HG03280 (cell line): ENCODE measurements around the gene SCD5.

ENCODE experiments used
- ATAC-seq: cut with Tn5 transposase; IDR thresholded peaks from one replicate; pipeline ENCODE4 v1.9.1; 2021; ENCODE audit warnings: mild to moderate bottlenecking, moderate library complexity; ENCODE audit not compliant: unreplicated experiment

Gene SCD5

DNA sequence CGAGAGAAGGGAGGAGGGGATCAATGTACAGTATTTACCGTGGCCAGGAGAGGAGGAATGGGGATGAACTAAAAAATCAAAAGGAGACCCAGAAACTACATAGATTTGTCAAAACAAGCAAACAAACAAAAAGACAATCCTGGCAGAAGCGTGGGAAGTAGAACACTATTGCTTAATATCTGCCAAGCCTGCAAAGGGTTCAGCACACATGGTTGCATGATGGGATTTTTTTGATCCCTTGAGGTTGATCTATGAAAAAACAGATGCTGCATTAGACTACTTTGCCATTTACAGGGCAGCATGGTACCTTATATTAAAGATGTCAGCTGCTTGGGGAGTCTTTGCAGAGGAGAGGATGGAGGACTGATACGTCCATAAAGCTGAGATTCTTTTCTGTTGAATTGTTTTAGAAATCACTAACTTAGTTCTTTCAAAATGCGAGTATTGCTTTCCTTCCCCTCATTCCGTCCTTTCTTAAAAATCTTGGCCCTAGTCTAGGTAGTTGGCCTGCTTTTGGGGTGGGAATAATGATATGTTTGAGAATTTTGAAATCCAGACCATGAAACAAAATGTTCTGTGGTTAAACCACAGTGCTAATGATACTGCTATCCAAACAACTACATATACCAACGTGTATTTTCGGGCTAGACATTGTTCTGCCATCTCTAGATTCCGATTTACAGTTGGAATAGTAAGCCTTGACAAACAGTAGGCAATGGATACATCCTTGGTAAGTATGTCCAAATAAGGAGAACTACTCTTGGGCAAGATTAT lies 197.2 kb downstream of the SCD5 start:
- no peak for ATAC-seq

DNA sequence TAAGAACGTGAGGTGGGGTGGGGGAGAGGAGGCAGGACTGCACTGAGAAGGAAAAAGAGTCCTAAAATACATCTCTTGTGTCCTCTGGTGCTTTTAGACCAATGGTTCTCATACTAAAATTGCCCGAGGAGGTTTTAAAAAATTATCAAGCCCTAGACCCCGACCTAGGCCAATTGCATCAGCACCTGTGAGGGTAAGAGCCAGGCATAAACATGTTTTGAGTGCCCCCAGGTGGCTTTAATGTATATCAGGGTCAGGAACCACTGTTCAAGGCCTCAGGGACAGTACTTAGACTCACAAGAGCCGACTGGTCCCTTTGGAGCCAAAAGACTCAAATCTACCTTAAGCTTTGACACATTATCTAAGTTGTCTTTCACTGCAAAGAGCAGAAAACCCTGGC lies 199.3 kb downstream of the SCD5 start:
- ATAC-seq, result no peak

DNA sequence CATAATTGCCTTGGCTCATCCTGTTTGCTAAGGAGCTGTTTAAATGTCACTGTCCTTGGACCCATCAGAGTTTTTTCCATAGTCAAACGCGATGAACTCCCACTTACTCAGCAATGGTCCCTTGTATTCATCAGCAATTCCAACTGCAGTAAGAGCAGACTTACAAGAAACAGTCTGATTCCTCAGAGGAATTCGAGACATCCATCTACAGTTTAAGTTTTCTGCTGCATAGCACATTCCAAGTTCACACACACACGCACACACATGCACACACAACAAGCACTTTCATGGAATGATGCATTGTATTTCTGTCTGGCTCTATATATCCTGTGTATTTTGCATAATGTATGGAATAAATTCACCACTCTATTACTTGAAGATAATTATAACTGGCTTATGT lies 204.1 kb downstream of the SCD5 start:
- ATAC-seq, result no peak

DNA sequence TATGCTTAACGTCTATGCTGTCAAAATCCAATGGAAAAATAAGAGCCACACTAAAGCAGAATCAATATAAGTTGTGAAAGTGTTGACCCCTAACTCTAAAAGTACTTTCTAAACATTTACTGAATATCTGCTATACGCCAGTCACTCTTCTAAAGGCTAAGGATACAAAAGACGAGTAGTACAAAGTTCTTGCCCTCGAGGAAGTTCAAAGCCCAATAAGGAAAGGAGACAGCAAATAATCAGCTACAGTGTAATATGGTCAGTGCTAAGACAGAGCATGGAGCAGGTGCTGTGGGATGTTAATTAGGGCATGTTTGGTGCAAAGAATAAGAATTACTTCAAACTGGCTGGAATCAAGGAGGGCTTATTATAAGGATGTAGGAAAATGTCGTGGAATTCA lies 205.2 kb downstream of the SCD5 start:
- no peak for ATAC-seq

DNA sequence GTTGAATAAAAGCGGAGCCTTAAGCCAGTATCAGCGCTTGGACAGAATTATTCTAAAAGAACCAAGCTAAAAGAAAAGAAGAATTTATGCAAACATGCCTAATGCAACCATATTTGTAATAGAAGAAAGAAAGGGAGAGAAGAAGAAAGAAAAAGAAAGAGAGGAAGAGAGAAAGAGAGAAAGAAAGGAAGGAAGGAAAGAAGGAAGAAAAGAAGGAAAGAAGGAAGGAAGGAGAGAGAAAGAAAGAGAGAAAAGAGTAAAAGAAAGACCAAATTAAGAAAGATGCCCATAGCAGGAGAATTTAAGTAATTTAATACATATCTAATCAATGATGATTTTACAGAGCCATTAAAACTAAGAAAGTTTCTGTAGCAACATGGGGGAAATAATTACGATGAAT lies 206.0 kb downstream of the SCD5 start:
- ATAC-seq, result no peak

DNA sequence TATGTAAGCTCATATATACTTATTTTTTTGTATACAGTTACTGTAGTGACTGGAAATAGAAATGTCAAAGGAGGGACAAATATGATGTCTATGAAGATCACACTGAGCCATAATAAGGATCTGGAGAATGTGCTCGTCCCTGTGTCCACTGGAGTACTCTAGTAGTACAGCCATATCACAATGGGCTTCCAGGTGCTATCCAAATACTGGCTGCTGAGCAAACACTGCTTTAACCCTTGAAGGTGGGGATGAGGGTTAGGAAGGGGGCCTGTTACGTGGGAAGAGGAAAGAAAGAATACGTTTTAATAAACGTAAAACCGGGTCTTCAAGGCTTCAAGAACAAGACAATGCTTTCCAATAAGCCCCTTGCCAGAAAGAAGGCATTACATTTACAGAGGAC lies 207.0 kb downstream of the SCD5 start:
- no peak for ATAC-seq

DNA sequence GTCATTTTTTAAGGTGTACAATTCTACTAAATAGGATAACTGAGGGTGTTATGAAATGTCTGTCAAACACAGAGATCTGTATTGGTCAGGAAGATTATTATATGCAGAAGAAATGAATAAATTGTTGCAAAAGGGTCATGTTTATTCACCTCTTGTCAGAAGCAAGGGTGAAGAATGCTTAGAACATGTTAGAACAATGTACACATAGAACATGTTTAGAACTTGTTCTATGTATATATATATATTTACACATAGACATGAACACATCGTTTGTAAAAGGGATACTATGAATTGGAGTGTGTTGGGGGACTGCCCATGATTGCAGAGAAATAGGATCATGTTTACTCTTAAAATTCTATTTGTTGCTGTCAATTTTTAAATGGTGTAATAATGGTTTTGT lies 208.8 kb downstream of the SCD5 start:
- ATAC-seq, result no peak

DNA sequence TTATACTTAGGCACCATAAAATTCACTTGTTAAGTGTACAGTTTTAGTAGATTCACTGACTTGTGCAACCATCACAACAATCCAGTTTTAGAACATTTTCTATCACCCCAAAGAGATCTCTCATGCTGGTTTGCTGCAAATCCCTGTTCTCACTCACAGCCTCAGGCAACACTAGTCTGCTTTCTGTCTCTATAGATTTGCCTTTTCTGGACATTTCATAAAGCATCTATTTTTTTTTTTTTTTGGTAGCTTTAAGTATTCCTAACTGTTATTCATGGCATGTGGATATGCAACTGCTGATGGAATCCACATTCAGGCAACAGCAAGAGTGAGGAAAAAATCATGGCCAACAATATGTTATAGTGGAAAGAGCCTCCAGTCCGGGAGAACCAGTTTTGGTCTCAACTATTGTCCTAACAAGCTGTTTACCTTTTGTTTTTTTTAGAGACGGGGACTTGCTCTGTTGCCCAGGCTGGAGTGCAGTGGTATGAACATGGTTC lies 209.8 kb downstream of the SCD5 start:
- no peak for ATAC-seq

DNA sequence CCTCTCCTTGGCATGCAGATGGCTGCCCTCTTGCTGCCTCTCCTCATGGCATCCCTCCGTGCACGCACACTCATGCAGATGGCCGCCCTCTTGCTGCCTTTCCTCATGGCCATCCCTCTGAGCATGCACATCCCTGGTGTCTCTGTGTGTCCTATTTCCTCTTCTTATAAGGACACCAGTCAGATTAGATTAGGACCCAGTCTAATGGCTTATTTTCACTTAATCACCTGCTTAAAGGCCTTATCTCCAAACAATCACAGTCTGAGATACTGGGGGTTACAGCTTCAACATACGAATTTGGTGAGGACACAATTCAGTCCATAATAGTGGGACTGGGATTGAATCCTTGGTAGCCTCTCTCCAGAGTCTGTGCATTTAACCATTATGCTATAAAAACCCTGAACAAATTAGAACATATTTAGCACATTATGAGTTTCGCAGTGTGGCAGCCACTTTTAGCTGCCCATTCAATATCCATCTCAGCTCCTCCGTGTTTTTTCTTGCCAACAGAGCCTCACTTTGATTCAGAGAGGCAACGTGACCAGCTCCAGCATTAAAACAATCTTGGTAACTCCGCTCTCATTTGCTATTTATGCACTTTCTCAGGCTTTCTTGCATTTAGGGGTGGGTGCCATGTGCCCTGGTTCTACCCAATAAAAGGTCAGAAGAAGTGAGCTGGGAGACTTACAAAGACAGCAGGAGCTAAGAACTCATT lies 210.6 kb downstream of the SCD5 start:
- no peak for ATAC-seq

DNA sequence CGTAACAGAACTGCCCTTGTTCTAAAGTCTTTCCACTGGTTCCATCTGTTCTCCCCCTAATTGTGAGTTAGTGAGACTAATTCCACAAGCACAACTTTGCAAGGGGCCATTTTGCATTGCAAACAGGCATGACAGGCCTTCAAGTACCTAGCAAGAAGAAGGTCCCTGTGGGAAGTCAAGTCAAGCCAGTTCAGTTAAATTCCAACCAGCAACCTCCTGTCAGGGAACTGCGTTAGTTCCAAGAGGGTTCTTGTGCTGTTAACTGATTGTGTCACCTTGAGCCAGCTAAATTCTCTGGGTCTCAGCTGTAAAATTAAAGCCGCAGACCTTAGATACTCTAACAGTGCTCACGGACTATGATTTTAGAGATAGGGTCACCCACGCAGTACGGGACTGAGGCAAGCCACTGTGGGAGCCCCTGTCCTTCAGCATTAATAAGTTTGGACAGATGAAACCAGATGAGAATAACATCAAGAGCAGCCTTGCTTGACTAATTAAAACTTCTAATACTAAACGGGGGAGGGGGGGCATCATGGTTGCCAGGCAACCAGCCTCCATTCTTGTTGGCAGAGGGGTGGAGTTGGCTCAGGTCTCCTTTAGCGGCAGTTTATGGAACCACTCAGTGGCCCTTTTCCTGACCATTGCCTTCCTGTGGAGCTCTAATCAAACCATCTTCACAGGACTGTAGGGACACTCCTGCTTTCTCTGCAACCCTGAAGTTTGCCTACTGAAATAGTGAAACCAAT lies 212.7 kb downstream of the SCD5 start:
- ATAC-seq, result no peak

DNA sequence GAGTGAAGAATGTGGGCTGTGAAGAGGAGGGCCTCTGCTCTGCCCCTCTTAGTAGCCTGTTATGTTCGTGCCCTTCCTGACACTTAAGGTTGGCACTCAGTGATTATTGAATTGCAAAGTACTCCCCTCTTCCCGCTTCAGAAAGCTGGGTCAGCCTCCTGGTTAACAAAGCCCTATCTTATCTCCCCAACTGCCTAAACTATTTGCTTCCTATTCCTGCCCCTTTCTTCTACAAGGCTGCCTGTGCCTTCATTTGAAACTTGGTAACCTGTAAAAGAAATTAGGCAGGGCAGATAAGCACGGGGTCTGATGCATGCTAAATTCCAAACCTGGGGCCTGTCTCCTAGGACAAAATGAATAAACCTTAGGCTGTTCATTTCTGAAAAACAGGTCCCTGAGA lies 213.7 kb downstream of the SCD5 start:
- ATAC-seq, result no peak

DNA sequence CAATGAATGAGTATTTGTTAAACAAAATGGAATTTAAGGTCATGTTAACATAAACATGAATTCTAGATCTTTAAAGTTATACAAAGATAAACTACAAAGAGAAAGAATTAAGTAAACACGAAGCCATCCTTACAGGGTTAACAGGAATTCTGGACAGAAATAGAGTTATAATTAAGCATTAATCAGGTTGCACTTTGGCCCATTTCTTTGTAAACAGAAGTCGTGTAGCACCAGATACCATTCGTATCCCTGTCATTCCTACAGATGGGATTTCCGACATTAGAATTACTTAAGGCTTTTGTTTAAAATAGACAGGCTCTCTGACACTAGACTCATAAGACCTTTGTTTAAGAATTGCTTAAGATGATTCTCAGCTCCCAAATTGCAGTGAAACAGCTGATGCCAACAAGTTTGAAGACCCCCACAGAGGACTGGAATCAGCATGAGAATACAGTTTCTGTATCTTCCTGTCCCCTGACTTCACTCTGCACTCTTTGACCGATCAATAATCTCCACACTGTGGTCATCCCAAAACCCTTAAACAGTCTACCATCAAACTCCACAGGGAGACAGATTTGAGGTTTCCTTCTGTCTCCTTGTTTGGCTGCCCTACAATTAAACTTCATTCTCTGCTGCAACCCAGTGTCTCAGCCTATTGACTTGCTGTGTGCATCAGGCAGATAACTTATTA lies 214.6 kb downstream of the SCD5 start:
- no peak for ATAC-seq

DNA sequence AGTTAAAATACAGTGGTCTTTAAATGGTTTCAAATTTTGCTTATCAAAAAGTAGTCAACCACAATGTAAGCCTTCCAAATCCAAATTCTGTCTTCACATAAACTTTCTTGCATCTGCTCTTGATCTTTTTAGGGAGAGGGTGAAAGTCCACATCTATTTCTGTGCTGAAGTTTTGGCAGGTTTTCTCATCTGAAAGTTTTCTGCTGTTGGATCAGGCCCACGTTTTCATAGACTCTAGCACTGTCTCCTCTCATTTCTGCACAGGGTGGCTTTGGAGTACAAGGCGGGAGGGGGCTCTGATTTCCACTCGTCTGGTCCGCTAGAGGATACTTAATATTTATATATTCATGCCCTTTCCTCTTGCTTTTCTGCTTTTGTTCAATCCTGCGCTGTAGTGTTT lies 218.7 kb downstream of the SCD5 start:
- ATAC-seq, result no peak
